CD4-positive, alpha-beta T cell treated with Interleukin-1 beta for 1 hour (primary cell): Measurements from ENCODE around the gene MRPL22.
"Not testable (repeated sequence)": the region's sequence is repeated elsewhere in the genome, so short reads cannot be mapped to it uniquely, and the experiment has no call there.

Source experiments
- DNase-seq, 2 donors: peaks; one replicate each; pipeline ENCODE4 v3.0.0-alpha.2; 2020 to 2022

Gene MRPL22

GRCh38 chr5:154943527-154943926, 2.7 kb downstream of the MRPL22 start:
- DNase-seq = no peak

DNA sequence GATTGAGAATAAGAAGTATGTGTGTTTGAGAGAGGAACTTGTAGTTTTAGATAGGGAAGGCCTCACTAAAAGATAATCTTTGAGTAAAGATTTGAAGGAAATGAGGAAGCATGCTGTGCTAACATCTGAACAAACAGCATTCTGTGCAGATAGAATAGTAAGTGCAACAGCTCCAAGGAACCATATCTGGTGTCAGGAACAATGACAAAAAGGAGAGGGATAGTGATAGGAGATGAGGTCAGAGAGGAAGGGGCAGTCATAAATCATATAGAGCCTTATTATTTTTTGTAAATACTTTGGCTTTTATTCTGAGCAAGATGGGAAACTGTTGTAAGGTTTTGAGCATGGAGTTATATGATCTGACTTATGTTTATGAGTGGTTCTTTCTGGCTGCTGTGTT, 3.8 kb downstream of the MRPL22 start:
- no peak for DNase-seq

DNA sequence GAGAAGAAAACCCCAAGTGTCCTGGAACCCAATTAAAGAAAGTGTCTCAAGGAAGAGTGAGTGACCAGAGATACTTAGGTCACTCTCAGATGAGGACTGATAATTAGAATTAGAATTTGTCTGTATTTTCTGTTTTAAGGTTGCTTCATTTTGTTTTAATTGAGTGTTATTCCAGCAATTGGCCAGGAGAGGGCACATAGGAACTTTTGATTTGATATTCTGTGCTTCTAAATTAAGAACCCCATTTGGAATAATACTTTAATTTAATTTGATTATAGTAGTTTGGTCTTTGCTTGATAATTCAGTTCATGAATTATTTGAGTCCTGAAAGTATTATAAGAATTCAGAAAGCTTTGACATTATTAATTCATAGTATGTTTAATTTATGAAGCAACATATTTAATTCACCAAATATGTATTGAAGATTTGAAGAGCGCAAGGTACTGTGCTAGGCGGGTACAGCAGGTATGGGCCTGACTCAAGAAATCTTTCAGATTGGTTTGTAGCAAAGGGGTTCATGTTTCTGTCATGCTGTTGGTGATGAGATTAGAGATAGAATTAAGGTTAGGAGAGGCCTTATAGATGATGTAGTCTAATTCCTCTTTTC, 4.9 kb downstream of the MRPL22 start:
- peak in 1 of 2 donors; percentile 36 for DNase-seq

GRCh38 chr5:154947778-154948177, 6.9 kb downstream of the MRPL22 start:
- DNase-seq = no peak

- no peak for DNase-seq
These were observed 7.4 kb downstream of the MRPL22 start for GRCh38 chr5:154948313-154948712.

DNA sequence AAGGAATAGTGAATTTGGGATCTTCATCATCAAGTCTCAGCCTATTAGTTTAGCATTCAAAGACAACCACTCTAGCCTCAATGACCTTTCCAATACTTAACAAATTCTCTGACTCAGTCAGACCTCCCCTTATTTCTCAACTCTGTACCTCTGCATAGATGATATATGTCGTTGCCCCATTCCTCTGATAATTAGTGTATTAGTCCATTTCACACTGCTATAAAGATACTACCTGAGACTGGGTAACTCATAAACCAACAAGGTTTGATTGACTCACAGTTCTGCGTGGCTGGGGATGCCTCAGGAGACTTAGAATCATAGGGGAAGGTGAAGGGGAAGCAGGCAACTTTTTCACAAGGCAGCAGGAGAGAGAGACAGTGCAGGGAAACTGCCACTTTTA, 8.9 kb downstream of the MRPL22 start:
- no peak for DNase-seq

DNA sequence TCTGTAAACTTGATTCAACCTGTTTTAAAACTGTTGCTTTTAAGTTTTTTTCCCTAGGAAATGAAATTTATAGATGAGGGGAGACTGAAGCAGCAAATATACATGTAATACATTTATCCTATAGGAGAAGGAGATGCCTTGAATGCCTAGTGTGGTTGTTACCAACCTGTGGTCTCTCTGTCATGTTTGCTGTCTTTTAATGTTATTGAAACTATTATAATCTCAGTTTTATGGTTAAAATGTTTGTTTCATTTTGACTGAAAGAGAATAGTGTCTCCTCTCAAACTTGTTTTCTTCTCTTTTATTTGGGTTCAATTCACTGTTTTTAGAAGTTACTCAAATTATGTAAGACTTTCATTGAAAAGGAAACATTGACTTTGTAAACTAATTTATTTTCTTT, 15.8 kb downstream of the MRPL22 start:
- no peak for DNase-seq

DNA sequence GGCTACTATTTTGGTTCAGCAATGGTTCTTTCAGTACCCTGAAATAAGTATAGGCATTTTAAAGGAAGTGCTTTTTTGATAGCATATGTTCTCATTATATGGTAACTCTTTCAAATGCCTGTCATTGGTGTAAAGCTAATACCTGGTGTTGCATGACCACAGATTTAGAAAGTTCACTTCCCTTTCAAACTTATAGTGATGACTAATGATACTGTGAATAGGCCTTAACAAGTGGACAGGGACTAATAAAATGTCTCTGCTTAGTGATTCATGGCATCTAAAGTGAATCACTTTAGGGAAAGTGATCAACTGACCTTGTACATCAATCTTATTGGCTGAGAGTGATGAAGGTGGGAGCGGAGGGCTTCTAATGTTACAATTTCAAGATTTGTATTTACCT, 21.6 kb downstream of the MRPL22 start:
- no peak for DNase-seq

GRCh38 chr5:154966081-154966841, 25.4 kb downstream of the MRPL22 start:
- DNase-seq = no peak

DNA sequence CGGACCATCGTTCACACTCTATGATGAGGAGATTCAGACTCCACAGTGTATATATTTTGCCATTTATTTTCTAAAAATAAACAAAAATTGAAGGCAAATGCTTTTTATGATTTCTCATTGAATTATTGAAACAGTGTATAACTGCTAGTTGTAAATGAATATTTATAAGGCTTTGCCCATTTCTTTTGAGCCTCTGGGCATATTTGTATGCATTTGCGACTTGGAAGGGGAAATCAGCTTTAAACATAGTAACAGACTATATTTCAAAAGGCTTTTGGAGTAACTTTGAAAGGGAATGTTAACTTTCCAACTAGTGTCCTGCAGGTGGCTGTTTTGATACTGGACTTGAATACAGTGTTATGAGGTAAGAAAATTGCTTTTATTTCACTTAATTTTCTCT, 26.0 kb downstream of the MRPL22 start:
- no peak for DNase-seq

DNA sequence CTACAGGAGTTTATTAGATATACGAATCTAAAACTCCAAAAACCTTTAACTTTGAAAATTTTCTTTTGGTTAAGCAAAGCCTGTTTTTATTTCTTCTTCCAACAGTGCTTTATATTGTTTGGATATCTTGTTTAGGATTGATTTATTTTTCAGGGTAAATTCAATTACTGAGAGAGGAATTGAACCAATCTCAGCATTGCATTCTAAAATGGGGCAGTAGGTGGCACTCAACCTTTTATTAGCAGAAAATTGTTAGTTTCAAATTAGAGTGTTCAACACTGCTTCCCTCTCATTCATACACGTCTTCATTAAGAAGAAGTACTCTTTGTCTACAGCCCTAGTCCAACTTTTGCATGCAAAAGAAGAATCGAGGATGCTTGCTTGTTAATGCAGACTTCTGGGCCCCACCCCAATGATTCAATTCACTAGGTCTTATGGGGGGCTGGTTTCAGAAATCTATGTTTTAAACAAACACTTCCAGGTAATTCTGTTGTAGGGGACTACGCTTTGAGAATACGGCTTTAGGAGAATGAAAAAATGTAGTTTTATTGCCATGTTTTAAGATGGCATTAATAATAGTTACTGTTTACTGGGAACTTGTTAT, 26.6 kb downstream of the MRPL22 start:
- no peak for DNase-seq

- no peak for DNase-seq
These were observed 28.1 kb downstream of the MRPL22 start for GRCh38 chr5:154968953-154969352.

DNA sequence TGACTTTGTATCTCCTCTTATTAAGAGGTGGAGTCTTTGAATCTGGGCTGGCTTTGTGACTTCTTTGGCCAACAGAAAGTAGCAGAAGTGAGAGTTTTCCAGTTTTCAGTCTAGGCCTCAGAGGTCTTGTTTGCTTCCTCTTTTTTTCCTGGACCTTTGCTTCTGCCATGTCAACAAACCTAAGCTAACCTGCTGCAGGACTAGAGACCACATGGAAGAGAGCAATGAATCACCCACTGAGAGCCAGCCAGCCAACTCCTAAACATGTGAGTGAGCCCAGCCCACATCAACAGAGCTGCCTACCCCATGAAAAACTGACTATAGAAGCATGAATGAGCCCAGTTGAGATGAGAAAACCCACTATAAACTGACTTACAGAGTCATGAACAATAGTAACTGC, 29.9 kb downstream of the MRPL22 start:
- DNase-seq = no peak

DNA sequence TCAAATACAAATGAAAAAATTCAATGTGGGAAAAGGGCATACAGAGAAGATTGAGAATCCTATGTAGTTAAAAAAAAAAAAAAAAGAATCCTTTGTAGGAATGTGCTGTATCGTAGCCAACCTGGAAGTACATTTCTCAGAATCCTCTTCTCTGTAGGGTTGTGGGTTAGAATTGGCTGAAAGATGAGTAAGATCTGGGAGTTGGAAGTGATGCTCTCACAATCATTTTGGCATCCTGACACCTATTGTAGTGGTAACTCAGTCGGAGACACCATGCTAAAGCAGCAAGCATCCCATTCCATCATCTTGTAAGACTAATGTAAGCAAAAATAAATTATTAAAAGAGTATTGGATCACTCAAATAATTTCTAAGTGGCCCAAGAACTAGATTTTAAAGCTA, 30.6 kb downstream of the MRPL22 start:
- DNase-seq = no peak

GRCh38 chr5:154972476-154973080, 31.7 kb downstream of the MRPL22 start:
- DNase-seq = no peak

DNA sequence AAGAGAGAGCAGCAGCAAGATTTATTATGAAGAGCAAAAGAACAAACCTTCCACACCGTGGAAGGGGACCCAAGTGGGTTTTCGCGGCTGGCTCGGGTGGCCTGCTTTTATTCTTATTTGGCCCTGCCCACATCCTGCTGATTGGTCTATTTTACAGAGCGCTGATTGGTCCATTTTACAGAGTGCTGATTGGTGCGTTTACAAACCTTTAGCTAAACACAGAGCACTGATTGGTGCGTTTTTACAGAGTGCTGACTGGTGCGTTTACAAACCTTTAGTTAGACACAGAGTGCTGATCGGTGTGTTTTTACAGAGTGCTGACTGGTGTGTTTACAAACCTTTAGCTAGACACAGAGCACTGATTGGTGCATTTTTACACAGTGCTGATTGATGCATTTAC, 35.2 kb downstream of the MRPL22 start:
- not testable (repeated sequence) for DNase-seq

DNA sequence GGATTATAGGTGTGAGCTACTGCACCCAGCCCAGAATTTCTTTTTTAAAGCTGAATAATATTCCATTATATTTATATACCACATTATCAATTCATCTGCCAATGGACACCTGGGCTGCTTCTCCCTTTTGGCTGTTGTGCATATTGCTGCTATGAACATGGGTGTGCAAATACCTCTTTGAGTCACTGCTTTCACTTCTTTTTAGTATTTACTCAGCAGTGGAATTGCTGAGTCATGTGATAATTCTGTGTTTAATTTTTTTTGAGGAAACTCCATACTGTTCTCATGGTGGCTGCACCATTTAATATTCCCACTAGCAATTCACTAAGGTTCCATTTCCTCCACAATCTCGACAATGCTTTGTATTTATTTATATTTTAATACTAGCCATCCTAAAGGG, 36.5 kb downstream of the MRPL22 start:
- no peak for DNase-seq

DNA sequence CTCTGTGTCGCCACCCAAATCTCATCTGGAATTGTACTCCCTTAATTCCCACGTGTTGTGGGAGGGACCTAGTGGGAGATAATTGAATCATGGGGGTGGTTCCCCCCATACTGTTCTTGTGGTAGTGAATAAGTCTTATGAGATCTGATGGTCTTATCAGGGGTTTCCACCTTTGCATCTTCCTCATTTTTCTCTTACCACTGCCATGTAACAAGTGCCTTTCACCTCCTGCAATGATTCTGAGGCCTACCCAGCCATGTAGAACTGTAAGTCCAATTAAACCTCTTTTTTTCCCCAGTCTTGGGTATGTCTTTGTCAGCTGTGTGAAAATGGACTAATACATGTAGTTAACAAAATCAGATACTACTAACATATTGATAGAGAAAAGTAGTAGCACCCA, 37.4 kb downstream of the MRPL22 start:
- not testable (repeated sequence) for DNase-seq

DNA sequence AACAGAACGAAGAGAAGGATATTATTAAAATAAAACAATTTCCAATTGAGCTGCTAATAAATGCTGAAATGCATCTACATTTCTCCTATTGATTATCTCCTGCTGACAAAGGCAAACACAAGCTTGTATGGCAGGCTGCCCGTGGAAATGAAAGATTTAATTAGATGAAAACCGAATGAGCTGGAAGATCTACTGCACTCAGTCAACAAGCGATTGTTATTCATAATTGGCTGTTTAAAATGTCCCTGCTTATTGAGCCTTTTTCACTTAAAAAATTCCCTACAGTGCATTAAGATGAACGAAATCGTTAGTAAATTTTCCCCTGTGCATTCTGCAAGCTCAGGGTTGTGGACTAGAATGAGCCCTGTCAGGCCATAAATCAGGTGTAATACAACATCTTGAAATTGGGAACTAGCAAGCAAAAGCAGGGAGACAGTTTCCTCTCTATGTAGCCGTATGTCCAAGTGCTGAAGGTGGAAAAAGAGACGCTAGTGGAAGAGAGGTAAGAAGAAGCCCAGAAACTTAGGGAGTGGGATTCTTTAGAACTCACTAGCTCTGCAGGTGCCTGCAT, 44.2 kb downstream of the MRPL22 start:
- DNase-seq = no peak

DNA sequence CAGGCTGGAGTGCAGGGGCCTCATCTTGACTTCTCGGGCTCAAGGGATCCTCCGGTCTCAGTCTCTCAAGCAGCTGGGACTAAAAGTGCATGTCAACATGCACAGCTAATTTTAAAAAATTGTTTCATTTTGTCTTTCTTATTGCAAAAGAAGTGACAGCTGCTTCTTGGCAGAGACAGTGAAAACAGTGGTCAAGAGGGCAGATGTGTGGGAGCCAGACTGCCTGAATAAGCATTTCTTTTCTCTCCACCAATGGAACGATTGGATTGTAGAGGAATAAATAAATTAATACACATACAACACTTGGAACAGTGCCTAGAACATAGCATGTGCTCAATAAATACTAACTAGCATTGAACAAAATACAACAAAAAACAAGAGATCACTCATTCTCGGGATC, 45.3 kb downstream of the MRPL22 start:
- no peak for DNase-seq

DNA sequence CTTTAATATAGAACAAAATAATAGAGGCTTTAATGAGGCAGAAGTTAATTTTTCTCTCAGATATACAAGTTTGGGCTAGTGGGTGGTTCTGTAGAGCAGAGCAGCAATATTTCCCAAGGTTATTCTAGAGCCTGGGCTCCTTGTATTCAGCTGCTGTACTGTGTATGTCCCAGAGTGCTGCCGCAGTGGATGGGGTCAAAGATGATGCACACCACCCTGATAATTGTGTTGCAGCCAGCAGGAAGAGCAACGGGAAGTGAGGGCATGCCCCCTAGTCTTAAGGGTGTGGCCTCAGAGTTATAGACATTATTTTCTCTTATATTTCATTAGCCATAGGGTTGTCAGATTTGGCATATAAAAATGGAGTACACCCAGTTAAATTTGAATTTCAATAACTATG, 48.8 kb downstream of the MRPL22 start:
- no peak for DNase-seq

- no peak for DNase-seq
These were observed 52.6 kb downstream of the MRPL22 start for GRCh38 chr5:154993461-154993860.

DNA sequence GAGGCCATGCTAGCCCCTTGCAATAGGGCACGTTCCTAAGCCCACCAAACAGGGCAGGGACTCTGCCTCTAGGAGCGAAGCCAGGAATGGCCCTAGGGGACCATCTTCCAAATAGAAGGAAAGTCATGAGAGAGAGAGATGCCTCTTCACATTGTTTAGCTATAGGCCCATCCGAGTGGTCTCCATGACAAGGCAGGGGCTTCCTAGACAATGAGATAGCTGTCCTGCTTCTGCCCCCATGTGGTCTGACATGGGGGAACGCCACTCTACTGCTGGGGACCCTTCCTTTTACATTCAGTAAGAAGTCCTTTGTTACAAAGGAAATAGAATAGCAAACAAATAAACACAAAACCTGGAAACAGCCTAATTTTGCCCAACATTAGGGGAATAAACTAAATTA, 54.8 kb downstream of the MRPL22 start:
- DNase-seq = no peak

- no peak for DNase-seq
These were observed 56.9 kb downstream of the MRPL22 start for GRCh38 chr5:154997746-154998145.
